Liver (tissue), 1 donor: ENCODE measurements around the gene CLEC1A.

Source experiments
- TF ChIP-seq, protein P1 (sequence below): IDR thresholded peaks from 2 replicates; pipeline ENCODE4 v1.6.1; 2016; ENCODE audit warnings: antibody characterized with exemption
- TF ChIP-seq, protein P2 (sequence below): IDR thresholded peaks from 2 replicates; pipeline ENCODE4 v1.6.1; 2016; ENCODE audit warnings: antibody characterized with exemption, mild to moderate bottlenecking

DNA sequence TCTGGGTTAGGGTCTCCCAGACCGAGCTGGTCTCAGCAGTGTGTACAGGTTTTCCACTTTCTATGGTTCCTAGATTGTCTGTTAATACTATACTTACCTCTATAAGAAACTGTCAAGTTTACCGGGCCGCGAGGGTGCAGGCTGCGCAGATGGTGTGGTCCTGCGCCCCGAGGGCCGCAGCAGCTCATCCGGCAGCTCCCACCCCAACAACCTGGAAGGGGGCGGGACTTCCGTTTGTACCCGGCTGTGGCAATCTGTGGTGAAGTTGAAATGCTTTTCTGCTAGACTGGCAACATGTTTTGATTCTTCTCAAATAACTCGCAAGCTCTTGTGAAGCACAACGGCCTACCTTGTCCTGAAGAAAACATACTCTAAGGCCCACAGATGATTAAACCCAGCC, 68.3 kb downstream of the CLEC1A start, which contains the start of gene CLEC9A:
- TF ChIP-seq, protein P1, sequence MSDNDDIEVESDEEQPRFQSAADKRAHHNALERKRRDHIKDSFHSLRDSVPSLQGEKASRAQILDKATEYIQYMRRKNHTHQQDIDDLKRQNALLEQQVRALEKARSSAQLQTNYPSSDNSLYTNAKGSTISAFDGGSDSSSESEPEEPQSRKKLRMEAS, result no peak
- TF ChIP-seq, protein P2, sequence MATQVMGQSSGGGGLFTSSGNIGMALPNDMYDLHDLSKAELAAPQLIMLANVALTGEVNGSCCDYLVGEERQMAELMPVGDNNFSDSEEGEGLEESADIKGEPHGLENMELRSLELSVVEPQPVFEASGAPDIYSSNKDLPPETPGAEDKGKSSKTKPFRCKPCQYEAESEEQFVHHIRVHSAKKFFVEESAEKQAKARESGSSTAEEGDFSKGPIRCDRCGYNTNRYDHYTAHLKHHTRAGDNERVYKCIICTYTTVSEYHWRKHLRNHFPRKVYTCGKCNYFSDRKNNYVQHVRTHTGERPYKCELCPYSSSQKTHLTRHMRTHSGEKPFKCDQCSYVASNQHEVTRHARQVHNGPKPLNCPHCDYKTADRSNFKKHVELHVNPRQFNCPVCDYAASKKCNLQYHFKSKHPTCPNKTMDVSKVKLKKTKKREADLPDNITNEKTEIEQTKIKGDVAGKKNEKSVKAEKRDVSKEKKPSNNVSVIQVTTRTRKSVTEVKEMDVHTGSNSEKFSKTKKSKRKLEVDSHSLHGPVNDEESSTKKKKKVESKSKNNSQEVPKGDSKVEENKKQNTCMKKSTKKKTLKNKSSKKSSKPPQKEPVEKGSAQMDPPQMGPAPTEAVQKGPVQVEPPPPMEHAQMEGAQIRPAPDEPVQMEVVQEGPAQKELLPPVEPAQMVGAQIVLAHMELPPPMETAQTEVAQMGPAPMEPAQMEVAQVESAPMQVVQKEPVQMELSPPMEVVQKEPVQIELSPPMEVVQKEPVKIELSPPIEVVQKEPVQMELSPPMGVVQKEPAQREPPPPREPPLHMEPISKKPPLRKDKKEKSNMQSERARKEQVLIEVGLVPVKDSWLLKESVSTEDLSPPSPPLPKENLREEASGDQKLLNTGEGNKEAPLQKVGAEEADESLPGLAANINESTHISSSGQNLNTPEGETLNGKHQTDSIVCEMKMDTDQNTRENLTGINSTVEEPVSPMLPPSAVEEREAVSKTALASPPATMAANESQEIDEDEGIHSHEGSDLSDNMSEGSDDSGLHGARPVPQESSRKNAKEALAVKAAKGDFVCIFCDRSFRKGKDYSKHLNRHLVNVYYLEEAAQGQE, result no peak
